Measurements from ENCODE around the gene CC2D2A.

Gene CC2D2A

GRCh38 chr4:15427161-15427560 lies 42.5 kb upstream of the CC2D2A start:
- Histone ChIP-seq H3K79me2 (ENCODE audit: control insufficient read depth, low read length) (no peaks in the 10 kb centered on the region), H3K27me3 (ENCODE audit: control insufficient read depth, low read length) (peaks cover 21% of the 10 kb centered on the region), H3K4me1 (ENCODE audit: control insufficient read depth, low read length) (no peaks in the 10 kb centered on the region), H3K4me3 (ENCODE audit: low read length) (no peak overlapping the region), H3K4me2 (ENCODE audit: low read length) (no peak overlapping the region), H3K9me3 (ENCODE audit: control insufficient read depth, insufficient read depth, low read length) (no peaks in the 10 kb centered on the region), H3F3A (ENCODE audit: control insufficient read depth, insufficient read depth) (no peaks in the 10 kb centered on the region), H4K20me1 (ENCODE audit: control insufficient read depth, insufficient read depth, low read depth, low read length) (no peaks in the 10 kb centered on the region), H3K9me2 (replicated peaks; ENCODE audit: control insufficient read depth, low read length) (no peaks in the 10 kb centered on the region), H3K36me3 (ENCODE audit: control insufficient read depth, low read length) (no peaks in the 10 kb centered on the region), H3K27ac (ENCODE audit: low read depth, low read length) (no peak overlapping the region)
- no peak for TF ChIP-seq EZH2phosphoT487 (IDR thresholded peaks at IDR 0.05; ENCODE audit: borderline replicate concordance, low read length)
- TF ChIP-seq CTCF (IDR thresholded peaks at IDR 0.05; ENCODE audit: low read depth, low read length, poor library complexity, severe bottlenecking) = no peak

GRCh38 chr4:15427701-15428100 lies 42.0 kb upstream of the CC2D2A start, which contains the start of gene C1QTNF7:
Gene C1QTNF7, plus strand, starts transcription at chr4:15428033. Its CDS starts 7,711 bp downstream, at chr4:15435744.
- Histone ChIP-seq H3K9me2 (replicated peaks; ENCODE audit: control insufficient read depth, low read length) (no peaks in the 10 kb centered on the region), H3K4me3 (ENCODE audit: low read length) (no peak within 1 kb of the TSS), H3K27ac (ENCODE audit: low read depth, low read length) (no peak within 1 kb of the TSS), H4K20me1 (ENCODE audit: control insufficient read depth, insufficient read depth, low read depth, low read length) (no peaks in the 10 kb centered on the region), H3K9me3 (ENCODE audit: control insufficient read depth, insufficient read depth, low read length) (no peaks in the 10 kb centered on the region), H3K36me3 (ENCODE audit: control insufficient read depth, low read length) (no peaks in the 10 kb centered on the region), H3F3A (ENCODE audit: control insufficient read depth, insufficient read depth) (no peaks in the 10 kb centered on the region), H3K4me2 (ENCODE audit: low read length) (no peak within 1 kb of the TSS), H3K4me1 (ENCODE audit: control insufficient read depth, low read length) (no peaks in the 10 kb centered on the region), H3K79me2 (ENCODE audit: control insufficient read depth, low read length) (no peaks in the 10 kb centered on the region), H3K27me3 (ENCODE audit: control insufficient read depth, low read length) (peaks cover 21% of the 10 kb centered on the region)
- TF ChIP-seq EZH2phosphoT487 (IDR thresholded peaks at IDR 0.05; ENCODE audit: borderline replicate concordance, low read length) (no peak), CTCF (IDR thresholded peaks at IDR 0.05; ENCODE audit: low read depth, low read length, poor library complexity, severe bottlenecking) (no peak)

GRCh38 chr4:15428611-15429010 lies 41.1 kb upstream of the CC2D2A start:
- no peaks in the 10 kb centered on the region for H3K36me3 ChIP-seq (ENCODE audit: control insufficient read depth, low read length)
- no peaks in the 10 kb centered on the region for H3F3A ChIP-seq (ENCODE audit: control insufficient read depth, insufficient read depth)
- H3K4me2 ChIP-seq (ENCODE audit: low read length) = no peak overlapping the region
- peaks cover 21% of the 10 kb centered on the region for H3K27me3 ChIP-seq (ENCODE audit: control insufficient read depth, low read length)
- H3K4me3 ChIP-seq (ENCODE audit: low read length) = no peak overlapping the region
- no peaks in the 10 kb centered on the region for H3K9me3 ChIP-seq (ENCODE audit: control insufficient read depth, insufficient read depth, low read length)
- no peak overlapping the region for H3K27ac ChIP-seq (ENCODE audit: low read depth, low read length)
- H3K79me2 ChIP-seq (ENCODE audit: control insufficient read depth, low read length) = no peaks in the 10 kb centered on the region
- no peaks in the 10 kb centered on the region for H4K20me1 ChIP-seq (ENCODE audit: control insufficient read depth, insufficient read depth, low read depth, low read length)
- no peaks in the 10 kb centered on the region for H3K9me2 ChIP-seq (replicated peaks; ENCODE audit: control insufficient read depth, low read length)
- TF ChIP-seq CTCF (IDR thresholded peaks at IDR 0.05; ENCODE audit: low read depth, low read length, poor library complexity, severe bottlenecking) = no peak
- H3K4me1 ChIP-seq (ENCODE audit: control insufficient read depth, low read length) = no peaks in the 10 kb centered on the region

GRCh38 chr4:15434091-15434490 lies 35.6 kb upstream of the CC2D2A start:
- H3K36me3 ChIP-seq (ENCODE audit: control insufficient read depth, low read length) = no peaks in the 10 kb centered on the region
- no peaks in the 10 kb centered on the region for H3K4me1 ChIP-seq (ENCODE audit: control insufficient read depth, low read length)
- H3K9me2 ChIP-seq (replicated peaks; ENCODE audit: control insufficient read depth, low read length) = no peaks in the 10 kb centered on the region
- H3K4me3 ChIP-seq (ENCODE audit: low read length) = no peak overlapping the region
- TF ChIP-seq CTCF (IDR thresholded peaks at IDR 0.05; ENCODE audit: low read depth, low read length, poor library complexity, severe bottlenecking) (no peak), EZH2phosphoT487 (IDR thresholded peaks at IDR 0.05; ENCODE audit: borderline replicate concordance, low read length) (no peak)
- no peaks in the 10 kb centered on the region for H4K20me1 ChIP-seq (ENCODE audit: control insufficient read depth, insufficient read depth, low read depth, low read length)
- no peak overlapping the region for H3K4me2 ChIP-seq (ENCODE audit: low read length)
- no peaks in the 10 kb centered on the region for H3K9me3 ChIP-seq (ENCODE audit: control insufficient read depth, insufficient read depth, low read length)
- H3F3A ChIP-seq (ENCODE audit: control insufficient read depth, insufficient read depth) = no peaks in the 10 kb centered on the region
- H3K79me2 ChIP-seq (ENCODE audit: control insufficient read depth, low read length) = no peaks in the 10 kb centered on the region
- H3K27ac ChIP-seq (ENCODE audit: low read depth, low read length) = no peak overlapping the region
- peaks cover 11% of the 10 kb centered on the region; the same call in 1 of the 2 replicates for H3K27me3 ChIP-seq (ENCODE audit: control insufficient read depth, low read length)

All from DOHH2 (cell line).